Kidney epithelial cell (primary cell): ENCODE results near the gene ANKAR. TPM values are rescaled to one million over a fixed set of nuclear protein-coding genes. Genes with fewer than 3 reads are reported as not detected.
"Not testable (repeated sequence)": the region's sequence is repeated elsewhere in the genome, so short reads cannot be mapped to it uniquely, and the experiment has no call there.

Experiments used
- DNase-seq: peaks from one replicate; pipeline ENCODE4 v3.0.0-alpha.2; 2010; ENCODE audit warnings: low read depth
- H3K27me3 ChIP-seq: 2 replicates; pipeline ENCODE4 v1.6.0; 2011; ENCODE audit warnings: low read length; ENCODE audit not compliant: control insufficient read depth, insufficient read depth
- H3K36me3 ChIP-seq: 2 replicates; pipeline ENCODE4 v1.5.1; 2011; ENCODE audit warnings: low read length; ENCODE audit not compliant: control insufficient read depth, insufficient read depth
- H3K4me3 ChIP-seq: 2 replicates; pipeline ENCODE4 v1.5.1; 2011; ENCODE audit warnings: low read depth, mild to moderate bottlenecking, control low read depth, low read length
- total RNA-seq: library from RNA; depleted of rRNA; stranded (reverse); fragments of >200 nt; gene quantifications from 2 replicates; pipeline ENCODE4 v1.2.3, GENCODE V29; 2015
- TF ChIP-seq, protein P1 (sequence below): IDR thresholded peaks from 2 replicates; pipeline ENCODE4 v1.5.1; 2011; ENCODE audit warnings: mild to moderate bottlenecking, moderate library complexity, low read length, control low read depth, inconsistent platforms; ENCODE audit not compliant: insufficient read depth, poor library complexity, severe bottlenecking

ANKAR gene
- total RNA-seq, 1 donor from 2014 or later: 3.8 TPM

GRCh38 chr2:189661148-189661956 is 13.1 kb upstream of the ANKAR start, which contains the start of gene ASNSD1:
TSS of gene ASNSD1 (plus strand) at chr2:189661459. CDS start at chr2:189666133, 4,674 bp downstream.
- TF ChIP-seq, protein P1, sequence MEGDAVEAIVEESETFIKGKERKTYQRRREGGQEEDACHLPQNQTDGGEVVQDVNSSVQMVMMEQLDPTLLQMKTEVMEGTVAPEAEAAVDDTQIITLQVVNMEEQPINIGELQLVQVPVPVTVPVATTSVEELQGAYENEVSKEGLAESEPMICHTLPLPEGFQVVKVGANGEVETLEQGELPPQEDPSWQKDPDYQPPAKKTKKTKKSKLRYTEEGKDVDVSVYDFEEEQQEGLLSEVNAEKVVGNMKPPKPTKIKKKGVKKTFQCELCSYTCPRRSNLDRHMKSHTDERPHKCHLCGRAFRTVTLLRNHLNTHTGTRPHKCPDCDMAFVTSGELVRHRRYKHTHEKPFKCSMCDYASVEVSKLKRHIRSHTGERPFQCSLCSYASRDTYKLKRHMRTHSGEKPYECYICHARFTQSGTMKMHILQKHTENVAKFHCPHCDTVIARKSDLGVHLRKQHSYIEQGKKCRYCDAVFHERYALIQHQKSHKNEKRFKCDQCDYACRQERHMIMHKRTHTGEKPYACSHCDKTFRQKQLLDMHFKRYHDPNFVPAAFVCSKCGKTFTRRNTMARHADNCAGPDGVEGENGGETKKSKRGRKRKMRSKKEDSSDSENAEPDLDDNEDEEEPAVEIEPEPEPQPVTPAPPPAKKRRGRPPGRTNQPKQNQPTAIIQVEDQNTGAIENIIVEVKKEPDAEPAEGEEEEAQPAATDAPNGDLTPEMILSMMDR: peak; percentile 94
- no peaks in the 10 kb centered on the region for H3K36me3 ChIP-seq
- peak within 1 kb of the TSS; percentile 98 for H3K4me3 ChIP-seq
- peak; percentile 99 for DNase-seq
- no peaks in the 10 kb centered on the region for H3K27me3 ChIP-seq

DNA sequence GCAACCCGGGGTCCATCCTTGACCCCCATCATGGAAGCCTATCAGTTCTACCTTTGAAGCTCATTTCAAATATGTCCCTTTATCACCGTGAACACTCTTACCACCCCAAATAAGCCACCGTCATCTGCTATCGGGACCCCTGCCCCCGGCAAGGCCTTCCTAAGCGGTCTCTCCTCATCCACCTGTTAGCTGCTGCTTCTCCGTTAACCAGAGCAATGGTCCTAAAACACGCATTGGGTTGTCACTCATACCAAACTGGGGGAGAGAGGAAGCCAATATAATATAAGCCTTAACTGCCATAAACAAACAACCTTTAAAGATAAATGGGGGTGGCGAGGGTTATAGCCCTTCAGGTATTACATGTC is 12.5 kb upstream of the ANKAR start:
- DNase-seq: no peak
- Histone ChIP-seq H3K36me3 (no peaks in the 10 kb centered on the region), H3K27me3 (no peaks in the 10 kb centered on the region), H3K4me3 (peak overlapping the region; percentile 98)
- TF ChIP-seq, protein P1: no peak

DNA sequence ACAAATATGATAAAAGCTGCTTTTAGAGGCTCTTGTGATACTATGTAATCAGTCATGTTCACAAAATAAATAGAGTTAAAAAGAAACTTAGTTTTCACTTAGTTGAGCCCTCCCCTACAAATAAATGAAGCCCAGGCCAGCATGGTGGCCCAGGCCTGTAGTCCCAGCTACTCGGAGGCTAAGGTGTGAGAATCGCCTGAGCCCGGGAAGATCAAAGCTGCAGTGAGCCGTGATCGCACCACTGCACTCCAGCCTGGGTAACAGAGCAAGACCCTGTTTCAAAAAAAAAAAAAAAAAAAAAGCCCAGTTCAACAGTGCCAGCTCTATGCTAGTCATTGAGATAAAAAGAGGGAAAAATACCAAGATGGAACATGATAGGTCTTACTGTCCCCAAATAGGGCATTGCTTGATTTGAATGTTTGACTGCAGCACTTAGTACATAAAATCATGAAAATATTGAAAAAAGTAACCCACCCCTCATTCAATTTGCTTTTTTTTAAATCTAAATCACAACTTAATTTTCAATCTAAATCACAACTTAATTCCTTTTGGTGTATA is 11.7 kb upstream of the ANKAR start:
- H3K27me3 ChIP-seq: no peaks in the 10 kb centered on the region
- TF ChIP-seq, protein P1: no peak
- no peaks in the 10 kb centered on the region for H3K36me3 ChIP-seq
- no peak for DNase-seq
- H3K4me3 ChIP-seq: peak overlapping the region; percentile 98

GRCh38 chr2:189663319-189663718 is 11.2 kb upstream of the ANKAR start:
- not testable (repeated sequence) for H3K27me3 ChIP-seq, H3K36me3 ChIP-seq, DNase-seq, H3K4me3 ChIP-seq

GRCh38 chr2:189669913-189670312 is 4.6 kb upstream of the ANKAR start:
- no peak for DNase-seq
- Histone ChIP-seq H3K36me3 (no peaks in the 10 kb centered on the region), H3K27me3 (no peaks in the 10 kb centered on the region), H3K4me3 (no peak overlapping the region)
- TF ChIP-seq, protein P1: no peak

DNA sequence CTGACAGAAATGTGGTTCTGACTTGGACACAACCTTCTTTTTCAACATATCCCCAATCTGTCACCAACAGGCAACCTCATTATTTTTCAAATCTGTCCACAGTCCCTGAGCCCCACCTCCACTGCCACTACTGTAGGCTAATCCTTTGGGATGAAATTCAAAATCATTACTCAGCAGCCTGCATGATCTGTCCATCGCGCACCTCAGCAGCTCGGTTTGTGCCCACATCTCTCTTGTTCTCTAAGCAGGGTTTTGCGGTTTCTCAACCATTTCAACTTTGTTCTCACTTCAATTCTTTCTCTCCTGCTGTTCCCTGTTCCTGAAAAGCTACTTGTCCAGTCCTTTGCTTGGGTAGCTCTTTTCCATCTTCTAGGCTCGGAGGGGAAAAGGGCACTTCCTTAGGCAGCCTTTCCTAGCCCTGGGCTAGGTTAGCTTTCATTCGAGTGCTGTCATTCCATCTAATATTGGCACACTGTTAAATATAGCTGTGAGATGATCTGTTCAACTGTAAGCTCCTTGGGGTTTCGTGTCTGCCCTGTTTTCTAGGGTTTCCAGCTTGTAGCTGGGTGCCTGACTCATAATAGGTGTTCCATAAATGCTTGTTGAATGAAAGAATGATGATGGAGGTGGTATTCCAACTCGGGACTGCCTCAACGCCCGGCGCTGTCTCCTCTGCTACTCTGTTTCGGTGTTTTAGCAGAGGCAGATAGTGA is 653 bp upstream of the ANKAR start:
- Histone ChIP-seq H3K36me3 (no peaks in the 10 kb centered on the region), H3K4me3 (peak overlapping the region; percentile 79), H3K27me3 (no peaks in the 10 kb centered on the region)
- no peak for DNase-seq
- TF ChIP-seq, protein P1: no peak
